NCI-H774 (cell line): ENCODE measurements around the gene HSD17B1.

Experiments
- DNase-seq: peaks from one replicate; lab custom pipeline; 2025; lab: John Stamatoyannopoulos, UW

The HSD17B1 gene

GRCh38 chr17:42566883-42567573 is 14.3 kb downstream of the HSD17B1 start, which contains the start of gene MLX:
Gene MLX (plus strand): TSS chr17:42567100. CDS start chr17:42567125, 25 bp downstream.
- DNase-seq = peak; percentile 98

- DNase-seq = no peak
Measured at GRCh38 chr17:42568341-42569111, 15.8 kb downstream of the HSD17B1 start.

GRCh38 chr17:42571435-42572225 is 18.9 kb downstream of the HSD17B1 start:
- DNase-seq = no peak

- no peak for DNase-seq
Measured at GRCh38 chr17:42573095-42573494, 20.4 kb downstream of the HSD17B1 start.

- DNase-seq = no peak
Measured at GRCh38 chr17:42574463-42574862, 21.7 kb downstream of the HSD17B1 start.

- DNase-seq = no peak
Measured at GRCh38 chr17:42577140-42577531, 24.4 kb downstream of the HSD17B1 start.

- DNase-seq = peak; percentile 98
Measured at GRCh38 chr17:42577532-42578281, 25.0 kb downstream of the HSD17B1 start, which contains the start of gene PSMC3IP. Gene PSMC3IP (minus strand): TSS chr17:42577729. CDS start chr17:42577686, 43 bp downstream.

GRCh38 chr17:42578282-42578869 is 25.7 kb downstream of the HSD17B1 start:
- DNase-seq = peak; percentile 82

GRCh38 chr17:42579794-42580551 is 27.2 kb downstream of the HSD17B1 start:
- no peak for DNase-seq

- DNase-seq = no peak
Measured at GRCh38 chr17:42581744-42582270, 29.1 kb downstream of the HSD17B1 start.

- DNase-seq = no peak
Measured at GRCh38 chr17:42584880-42585279, 32.2 kb downstream of the HSD17B1 start.

GRCh38 chr17:42585353-42585752 is 32.6 kb downstream of the HSD17B1 start:
- DNase-seq = no peak

- no peak for DNase-seq
Measured at GRCh38 chr17:42586514-42587230, 33.9 kb downstream of the HSD17B1 start.

- DNase-seq = no peak
Measured at GRCh38 chr17:42590886-42591285, 38.2 kb downstream of the HSD17B1 start.

- no peak for DNase-seq
Measured at GRCh38 chr17:42591411-42591810, 38.7 kb downstream of the HSD17B1 start.

GRCh38 chr17:42596386-42596785 is 43.7 kb downstream of the HSD17B1 start:
- no peak for DNase-seq

- DNase-seq = no peak
Measured at GRCh38 chr17:42598905-42599304, 46.2 kb downstream of the HSD17B1 start.

- DNase-seq = no peak
Measured at GRCh38 chr17:42603318-42603717, 50.6 kb downstream of the HSD17B1 start.
